ENCODE data around the gene TMEM222.

Gene TMEM222

GRCh38 chr1:27360159-27361043, 38.4 kb downstream of the TMEM222 start:
- no peak for DNase-seq

- DNase-seq, result no peak
These were observed 39.1 kb downstream of the TMEM222 start for GRCh38 chr1:27361044-27361402.

DNA sequence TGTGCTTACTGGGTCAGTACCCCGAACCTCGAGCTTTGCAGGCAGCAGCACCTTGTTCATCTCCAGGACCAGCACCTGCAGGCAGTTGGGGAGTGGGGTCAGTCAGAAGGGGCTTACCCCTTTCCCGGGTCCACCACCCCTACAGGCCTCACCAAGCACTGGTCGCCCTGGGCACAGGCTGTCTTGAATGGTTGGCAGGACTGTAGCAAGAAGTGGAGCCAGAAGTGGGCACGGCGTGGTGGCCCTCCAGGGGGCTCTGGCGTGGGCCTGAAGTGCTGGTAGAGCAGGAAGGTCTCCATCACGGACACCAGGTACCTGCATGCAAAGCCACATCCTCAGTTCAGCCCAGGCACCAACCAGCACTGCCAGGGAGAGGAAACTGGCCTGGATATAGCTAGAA, 39.6 kb downstream of the TMEM222 start:
- DNase-seq, result no peak

GRCh38 chr1:27363766-27364695, 42.1 kb downstream of the TMEM222 start:
- no peak for DNase-seq

- DNase-seq, result no peak
These were observed 42.9 kb downstream of the TMEM222 start for GRCh38 chr1:27364696-27365371.

DNA sequence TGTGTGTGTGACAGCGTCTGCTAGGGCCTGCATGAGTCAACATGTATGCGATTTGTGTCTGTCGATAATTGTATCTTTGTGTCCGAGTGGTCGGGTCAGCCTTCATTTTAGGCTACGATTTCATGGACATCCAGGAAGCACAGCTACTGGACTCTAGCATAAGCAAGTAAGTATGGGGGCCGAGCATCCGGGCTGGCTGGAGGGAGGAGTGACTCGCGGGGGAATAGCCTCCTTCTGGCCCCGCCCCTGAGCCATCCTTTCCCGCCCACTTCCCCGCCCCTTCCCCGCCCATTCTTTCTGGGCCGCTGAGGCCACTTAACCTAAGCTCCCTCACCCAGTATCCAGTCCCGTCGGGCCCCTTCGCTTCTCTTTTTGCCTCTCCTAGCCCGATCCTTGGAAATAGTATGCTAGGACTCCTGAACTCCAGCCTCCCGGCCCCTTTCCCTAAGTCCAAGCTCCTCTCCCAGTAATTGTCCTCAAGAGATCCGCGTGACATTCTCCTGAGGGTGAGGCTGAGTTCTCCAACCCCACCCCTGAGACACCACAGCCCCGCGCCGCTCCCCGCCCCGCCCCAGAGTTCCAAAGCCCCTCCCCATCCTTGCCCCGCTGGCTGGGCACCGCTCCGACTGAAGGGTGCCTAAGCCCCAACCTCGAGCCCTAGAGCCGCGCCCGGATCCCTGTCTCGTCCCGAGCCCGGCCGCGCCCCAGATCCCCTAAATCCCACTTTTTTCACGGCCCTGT, 43.6 kb downstream of the TMEM222 start:
- peak; percentile 75 for DNase-seq

DNA sequence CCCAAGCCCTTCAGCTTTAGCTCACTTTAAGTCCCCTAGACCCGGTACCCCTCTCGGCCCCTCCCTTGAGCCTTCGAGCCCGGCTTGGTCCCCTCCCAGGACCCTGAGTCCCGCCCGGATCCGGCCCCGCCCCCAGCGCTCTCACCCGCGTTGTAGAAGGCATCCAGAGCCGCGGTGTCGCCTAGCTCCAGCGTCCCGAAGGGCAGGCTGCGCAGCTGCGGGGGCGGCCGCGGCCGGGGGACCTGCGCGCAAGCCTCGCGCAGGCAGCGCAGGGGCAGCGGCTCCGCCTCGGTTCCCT, 44.1 kb downstream of the TMEM222 start:
- peak; percentile 46 for DNase-seq

DNA sequence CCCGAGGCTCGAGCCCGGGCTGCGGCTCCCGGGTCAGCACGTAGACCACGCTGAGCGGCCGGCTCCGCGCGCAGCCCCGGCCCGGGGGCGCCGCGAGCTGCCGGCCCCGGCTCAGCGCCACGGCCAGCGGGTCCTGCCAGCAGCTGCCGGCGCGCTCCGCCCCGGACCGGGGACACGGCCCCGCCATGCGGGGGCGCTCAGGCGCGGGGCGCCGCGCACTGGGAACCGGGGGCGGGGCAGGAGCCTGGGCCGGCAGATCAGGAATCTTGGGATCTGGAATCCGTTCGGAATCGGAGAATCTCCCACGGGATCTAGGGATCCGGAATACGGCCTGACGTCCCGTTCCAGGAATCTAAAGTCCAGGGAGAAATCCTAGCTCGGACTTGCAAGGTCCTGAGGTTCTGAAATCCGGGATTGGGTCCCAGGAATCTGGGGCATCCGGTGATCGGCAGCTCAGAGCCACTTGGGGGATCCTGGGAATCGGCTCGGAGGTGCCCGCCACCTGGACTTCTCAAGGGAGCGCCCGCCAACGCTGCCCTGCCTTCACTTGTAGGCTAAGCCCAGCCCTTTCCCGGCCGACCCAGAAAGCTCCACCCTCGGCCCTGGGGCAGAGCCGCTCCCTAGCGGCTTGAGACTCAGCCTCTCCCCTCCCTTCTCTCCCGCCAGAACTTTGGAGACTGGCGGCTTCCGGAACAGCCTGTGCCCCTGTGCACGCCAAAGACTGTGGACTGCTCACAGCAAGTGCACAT, 44.6 kb downstream of the TMEM222 start, which contains the start of gene MAP3K6:
Gene MAP3K6 (minus strand): TSS at position 551 of the 749 bp plus-strand sequence. CDS start 364 bp downstream, at position 187.
- peak; percentile 39 for DNase-seq

DNA sequence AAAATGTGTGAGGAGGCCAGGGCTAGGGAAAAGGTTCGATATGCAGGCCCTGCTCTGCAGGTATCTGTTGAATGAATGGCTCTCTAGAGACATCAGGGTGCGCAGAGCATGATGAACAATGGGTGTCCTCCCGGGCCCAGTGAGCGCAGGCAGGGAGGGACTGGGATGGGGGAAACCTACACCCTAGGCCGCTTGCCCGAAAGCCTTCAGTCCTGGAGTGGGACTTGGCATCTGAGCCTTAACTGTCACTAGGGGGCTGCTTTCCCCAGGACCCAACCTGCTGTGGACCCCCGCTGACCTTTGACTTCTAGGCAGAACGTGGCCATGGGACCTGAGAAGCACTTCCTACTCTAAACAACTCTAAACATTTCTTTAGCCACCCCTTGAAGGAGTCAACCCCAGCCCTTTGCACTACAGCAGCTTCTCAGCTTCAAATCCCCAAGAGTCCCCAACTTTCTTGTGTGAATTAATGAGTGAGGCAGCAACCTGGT, 45.2 kb downstream of the TMEM222 start:
- DNase-seq, result no peak

- no peak for DNase-seq
These were observed 47.1 kb downstream of the TMEM222 start for GRCh38 chr1:27368869-27369582.

DNA sequence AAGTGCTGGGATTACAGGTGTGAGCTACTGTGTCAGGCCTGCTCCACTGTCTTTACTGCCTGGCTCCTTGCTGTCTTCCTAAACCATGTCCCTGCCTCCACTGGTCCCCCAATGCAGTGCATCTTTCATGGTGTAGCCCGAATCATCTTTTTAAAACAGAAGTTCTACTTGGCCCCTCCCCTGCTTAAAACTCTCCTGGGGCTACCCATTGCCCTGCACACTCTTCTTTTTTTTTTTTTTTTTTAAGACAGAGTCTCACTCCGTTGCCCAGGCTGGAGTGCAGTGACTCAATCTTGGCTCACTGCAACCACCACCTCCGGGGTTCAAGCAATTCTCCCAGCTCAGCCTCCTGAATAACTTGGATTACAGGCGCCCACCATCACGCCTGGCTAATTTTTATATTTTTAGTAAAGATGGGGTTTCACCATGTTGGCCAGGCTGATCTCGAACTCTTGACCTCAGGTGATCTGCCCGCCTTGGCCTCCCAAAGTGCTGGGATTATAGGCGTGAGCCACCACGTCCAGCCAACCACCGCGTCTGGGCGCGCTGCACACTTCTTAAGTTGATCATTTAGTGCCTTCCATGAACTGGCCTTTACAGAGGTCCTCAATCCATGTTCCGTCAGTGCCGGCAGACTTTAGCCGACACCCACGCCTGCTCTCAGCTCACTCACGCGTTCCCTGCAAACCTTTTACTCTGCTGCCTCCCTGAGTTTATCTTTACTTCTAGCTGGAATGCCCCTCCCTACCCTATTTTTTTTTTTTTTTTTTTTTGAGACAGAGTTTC, 50.3 kb downstream of the TMEM222 start:
- DNase-seq, result no peak

GRCh38 chr1:27372808-27373690, 51.1 kb downstream of the TMEM222 start:
- DNase-seq, result no peak

- DNase-seq, result no peak
These were observed 52.6 kb downstream of the TMEM222 start, which contains the start of gene FCN3 for GRCh38 chr1:27374362-27375086. TSS of gene FCN3 (minus strand) at chr1:27374824. CDS start at chr1:27374818, 6 bp downstream.

DNA sequence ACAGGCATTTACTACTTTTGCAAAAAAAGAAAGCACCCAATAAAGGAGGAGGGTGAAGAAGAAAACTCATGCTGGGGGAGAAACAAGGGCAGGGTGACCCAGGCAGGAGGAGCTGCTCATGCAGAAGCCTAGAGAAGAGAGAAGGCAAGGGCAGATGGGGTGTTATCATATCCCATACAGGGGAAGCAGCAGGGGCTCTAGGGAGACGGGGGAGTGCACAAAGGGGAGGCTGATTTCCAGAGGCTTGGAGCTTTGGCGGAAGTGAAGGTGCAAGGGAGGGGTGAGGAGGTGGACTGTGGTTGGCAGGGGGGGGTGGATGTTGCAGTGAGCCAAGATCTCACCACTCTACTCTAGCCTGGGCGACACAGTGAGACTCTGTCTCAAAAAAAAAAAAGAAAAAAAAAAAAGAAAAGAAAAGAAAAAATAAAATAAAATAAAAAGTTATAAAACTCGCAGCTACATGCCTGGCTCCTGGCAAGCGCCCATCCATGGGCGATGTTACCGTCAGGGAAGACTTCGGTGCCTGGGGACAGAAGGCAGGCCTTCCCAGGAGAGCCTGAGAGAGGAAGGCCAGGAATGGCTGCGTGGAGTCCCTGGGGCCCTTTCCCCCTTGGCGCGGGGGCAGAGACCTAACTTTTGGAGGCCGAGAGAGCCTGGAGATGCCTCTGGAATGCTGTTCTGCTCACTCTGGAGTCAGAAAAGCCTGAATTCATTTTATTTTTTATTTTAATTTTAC, 56.0 kb downstream of the TMEM222 start:
- no peak for DNase-seq

- DNase-seq, result no peak
These were observed 57.7 kb downstream of the TMEM222 start for GRCh38 chr1:27379564-27380122.

DNA sequence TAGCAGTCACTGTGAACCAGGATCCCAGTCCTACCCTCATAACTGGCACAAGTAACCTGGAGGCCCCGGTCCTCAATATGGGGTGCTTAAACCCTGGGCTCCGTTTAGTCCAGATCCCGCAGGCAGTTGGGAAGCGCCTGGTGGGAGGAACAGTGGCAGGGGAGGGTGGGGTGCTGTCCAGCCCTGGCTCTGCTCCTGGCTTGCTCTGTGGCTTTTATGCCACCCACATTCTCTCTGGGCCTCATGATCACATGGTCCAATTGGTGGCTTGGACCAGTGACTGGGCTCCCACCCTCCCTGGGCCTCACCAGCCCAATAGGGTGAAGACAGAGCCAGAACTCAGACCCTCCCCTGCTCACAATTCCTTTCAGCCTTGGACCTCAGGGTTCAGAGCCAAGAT, 58.3 kb downstream of the TMEM222 start:
- no peak for DNase-seq

Data from NCI-H1694 (cell line).